ENCODE results near the gene SGCA.

SGCA gene

GRCh38 chr17:50180620-50181019, 14.8 kb downstream of the SGCA start:
- TF ChIP-seq CTCF (IDR thresholded peaks at IDR 0.05; ENCODE audit: insufficient read depth, low read length, poor library complexity, severe bottlenecking), result no peak
- DNase-seq (ENCODE audit: extremely low read depth, insufficient read length), result no peak
- Histone ChIP-seq H3K4me3 (replicated peaks; ENCODE audit: low read depth, low read length) (no peak overlapping the region), H3K36me3 (ENCODE audit: control insufficient read depth, insufficient read depth, low read length) (no peaks in the 10 kb centered on the region), H3K27me3 (replicated peaks; ENCODE audit: control insufficient read depth, insufficient read depth, low read length) (no peaks in the 10 kb centered on the region)

GRCh38 chr17:50181144-50181543, 15.3 kb downstream of the SGCA start:
- no peak for DNase-seq (ENCODE audit: extremely low read depth, insufficient read length)
- Histone ChIP-seq H3K27me3 (replicated peaks; ENCODE audit: control insufficient read depth, insufficient read depth, low read length) (no peaks in the 10 kb centered on the region), H3K36me3 (ENCODE audit: control insufficient read depth, insufficient read depth, low read length) (no peaks in the 10 kb centered on the region; the same call in 1 of the 2 replicates), H3K4me3 (replicated peaks; ENCODE audit: low read depth, low read length) (no peak overlapping the region)
- TF ChIP-seq CTCF (IDR thresholded peaks at IDR 0.05; ENCODE audit: insufficient read depth, low read length, poor library complexity, severe bottlenecking), result no peak

- DNase-seq (ENCODE audit: extremely low read depth, insufficient read length), result no peak
- no peaks in the 10 kb centered on the region for H3K27me3 ChIP-seq (replicated peaks; ENCODE audit: control insufficient read depth, insufficient read depth, low read length)
- no peak overlapping the region for H3K4me3 ChIP-seq (replicated peaks; ENCODE audit: low read depth, low read length)
- H3K36me3 ChIP-seq (ENCODE audit: control insufficient read depth, insufficient read depth, low read length), result peaks cover 2% of the 10 kb centered on the region
- TF ChIP-seq CTCF (IDR thresholded peaks at IDR 0.05; ENCODE audit: insufficient read depth, low read length, poor library complexity, severe bottlenecking), result no peak
These were observed 16.1 kb downstream of the SGCA start for GRCh38 chr17:50181591-50182560.

GRCh38 chr17:50182783-50183420, 17.1 kb downstream of the SGCA start:
- DNase-seq (ENCODE audit: extremely low read depth, insufficient read length), result no peak
- Histone ChIP-seq H3K36me3 (ENCODE audit: control insufficient read depth, insufficient read depth, low read length) (peaks cover 2% of the 10 kb centered on the region), H3K4me3 (replicated peaks; ENCODE audit: low read depth, low read length) (no peak overlapping the region), H3K27me3 (replicated peaks; ENCODE audit: control insufficient read depth, insufficient read depth, low read length) (no peaks in the 10 kb centered on the region)
- TF ChIP-seq CTCF (IDR thresholded peaks at IDR 0.05; ENCODE audit: insufficient read depth, low read length, poor library complexity, severe bottlenecking), result no peak

GRCh38 chr17:50183421-50183994, 17.7 kb downstream of the SGCA start:
- no peak for DNase-seq (ENCODE audit: extremely low read depth, insufficient read length)
- TF ChIP-seq CTCF (IDR thresholded peaks at IDR 0.05; ENCODE audit: insufficient read depth, low read length, poor library complexity, severe bottlenecking), result no peak
- H3K27me3 ChIP-seq (replicated peaks; ENCODE audit: control insufficient read depth, insufficient read depth, low read length), result no peaks in the 10 kb centered on the region
- H3K36me3 ChIP-seq (ENCODE audit: control insufficient read depth, insufficient read depth, low read length), result peaks cover 2% of the 10 kb centered on the region
- no peak overlapping the region for H3K4me3 ChIP-seq (replicated peaks; ENCODE audit: low read depth, low read length)
